Naive thymus-derived CD4-positive, alpha-beta T cell (primary cell): Measurements from ENCODE around the gene SDCCAG8. TPM values are rescaled to one million over a fixed set of nuclear protein-coding genes. Genes with fewer than 3 reads are reported as not detected.

Experiments used
- ATAC-seq: fragments of 150-1000 bp; cut with Tn5 transposase; 2 replicates; pipeline ENCODE4 v1.10.0; 2021; ENCODE audit warnings: mild to moderate bottlenecking, moderate library complexity
- CTCF ChIA-PET: fragments of 350-600 bp; sonication (Branson Sonifier 250); formaldehyde crosslinking; loops from one replicate; lab custom pipeline; 2021; ENCODE audit warnings: antibody characterized with exemption; lab: Charles Lee
- POLR2A ChIA-PET: fragments of 350-600 bp; sonication (Branson Sonifier 250); formaldehyde crosslinking; loops from one replicate; lab custom pipeline; 2021; ENCODE audit warnings: antibody characterized with exemption, inconsistent platforms; lab: Charles Lee
- DNase-seq, 9 donors: peaks; one replicate each; pipeline versions ENCODE4 v3.0.0 to v3.0.0-alpha.2; 2020 to 2022; ENCODE audit warnings: mixed read lengths in 1 of 9
- H3K27ac ChIP-seq: one replicate; pipeline ENCODE4 v1.7.0; 2013; ENCODE audit warnings: mild to moderate bottlenecking, low read depth, low read length, moderate library complexity
- H3K27me3 ChIP-seq, 2 donors: one replicate each; pipeline ENCODE4 v1.7.0; 2013; ENCODE audit warnings: low read length in 2 of 2, mild to moderate bottlenecking in 2 of 2, moderate library complexity in 2 of 2; ENCODE audit not compliant: control insufficient read depth in 2 of 2, insufficient read depth in 2 of 2
- H3K36me3 ChIP-seq, 3 experiments: 1 replicate in 2 of 3; 2 replicates in 1 of 3; pipeline ENCODE4 v1.7.0; 2013; ENCODE audit warnings: low read length in 3 of 3, mild to moderate bottlenecking in 3 of 3, moderate library complexity in 1 of 3; ENCODE audit not compliant: insufficient read depth in 3 of 3, control insufficient read depth in 2 of 3
- H3K4me1 ChIP-seq, 2 donors: one replicate each; pipeline ENCODE4 v1.7.0; 2013; ENCODE audit warnings: low read length in 2 of 2, mild to moderate bottlenecking in 2 of 2, moderate library complexity in 1 of 2; ENCODE audit not compliant: control insufficient read depth in 2 of 2, insufficient read depth in 2 of 2
- H3K4me3 ChIP-seq: 2 replicates; pipeline ENCODE4 v1.7.0; 2013; ENCODE audit warnings: mild to moderate bottlenecking, low read length
- H3K9me3 ChIP-seq, 3 experiments: 1 replicate in 2 of 3; 2 replicates in 1 of 3; pipeline ENCODE4 v1.7.0; 2013; ENCODE audit warnings: low read length in 3 of 3; ENCODE audit not compliant: control insufficient read depth in 2 of 3
- H3K27ac Mint-ChIP-seq, 9 donors: one replicate each; pipeline ENCODE4 v1.8.0; 2020 to 2022; ENCODE audit warnings: mixed read lengths in 9 of 9, mild to moderate bottlenecking in 8 of 9, moderate library complexity in 5 of 9, inconsistent platforms in 2 of 9
- H3K27me3 Mint-ChIP-seq, 5 donors: one replicate each; pipeline ENCODE4 v1.8.0; 2021 to 2022; ENCODE audit warnings: mixed read lengths in 5 of 5, mild to moderate bottlenecking in 1 of 5
- H3K36me3 Mint-ChIP-seq, 5 donors: one replicate each; pipeline ENCODE4 v1.8.0; 2020 to 2022; ENCODE audit warnings: mixed read lengths in 5 of 5, mild to moderate bottlenecking in 3 of 5, inconsistent platforms in 1 of 5
- H3K4me1 Mint-ChIP-seq, 7 donors: one replicate each; pipeline ENCODE4 v1.8.0; 2020 to 2022; ENCODE audit warnings: mixed read lengths in 7 of 7, mild to moderate bottlenecking in 3 of 7, inconsistent platforms in 1 of 7
- H3K4me3 Mint-ChIP-seq, 10 donors: one replicate each; pipeline ENCODE4 v1.8.0; 2020 to 2022; ENCODE audit warnings: mild to moderate bottlenecking in 10 of 10, mixed read lengths in 10 of 10, moderate library complexity in 6 of 10, inconsistent platforms in 2 of 10
- H3K9me3 Mint-ChIP-seq, 11 donors: one replicate each; pipeline ENCODE4 v1.8.0; 2020 to 2022; ENCODE audit warnings: mixed read lengths in 11 of 11, mild to moderate bottlenecking in 4 of 11, inconsistent platforms in 1 of 11, moderate library complexity in 1 of 11
- intact Hi-C, 2 donors: fragments of 100-400 bp; cut with micrococcal nuclease; formaldehyde crosslinking; loops; one replicate each; pipeline ENCODE4 v1.15.1; 2023
- polyA plus RNA-seq, 2 donors: library from polyadenylated mRNA; unstranded; fragments of 300-500 nt; fragmentation: Illumina TruSeq; gene quantifications; one replicate each; pipeline ENCODE4 v1.2.3, GENCODE V29; 2021
- total RNA-seq, 6 experiments: library from RNA in 5 of 6; stranded (reverse) in 5 of 6; gene quantifications; 1 replicate in 5 of 6; 2 replicates in 1 of 6; pipeline ENCODE4 v1.2.3 and lab custom pipeline; 2021 to 2026

Gene SDCCAG8
- total and polyA plus RNA-seq, 7 experiments from 2014 or later = 26.0 to 45.2 (median 39.1) TPM

- H3K4me3 Mint-ChIP-seq = no peak overlapping the region
- ChIA-PET POLR2A (no interaction called here), CTCF (no interaction called here)
- peaks cover 9 to 41% (median 27%) of the 10 kb centered on the region in 11 donors for H3K9me3 Mint-ChIP-seq
- no peak for DNase-seq
- Histone ChIP-seq H3K4me3 (no peak overlapping the region), H3K27me3 (no peaks in the 10 kb centered on the region), H3K9me3 (peaks cover 0 to 11% (median 4%) of the 10 kb centered on the region in 3 experiments), H3K27ac (no peak overlapping the region), H3K4me1 (peaks cover 0 to 5% of the 10 kb centered on the region in 2 donors), H3K36me3 (peaks cover 0 to 12% (median 9%) of the 10 kb centered on the region in 3 experiments)
- H3K27ac Mint-ChIP-seq = no peak overlapping the region
- no peak for ATAC-seq
- H3K36me3 Mint-ChIP-seq = peaks cover 36 to 88% (median 85%) of the 10 kb centered on the region in 5 donors
- H3K4me1 Mint-ChIP-seq = peaks cover 10 to 21% (median 15%) of the 10 kb centered on the region in 7 donors
- H3K27me3 Mint-ChIP-seq = no peaks in the 10 kb centered on the region
- intact Hi-C loops = no loop called here
Measured at GRCh38 chr1:243292117-243292516, 36.3 kb downstream of the SDCCAG8 start.

GRCh38 chr1:243293941-243294722 lies 38.3 kb downstream of the SDCCAG8 start:
- ChIA-PET POLR2A (no interaction called here), CTCF (no interaction called here)
- DNase-seq (no peak), ATAC-seq (no peak)
- Mint-ChIP-seq H3K27me3 (no peaks in the 10 kb centered on the region), H3K27ac (peak overlapping the region in 2 of 9 donors; percentile 28 to 61), H3K4me3 (no peak overlapping the region), H3K4me1 (peaks cover 0 to 11% (median 3%) of the 10 kb centered on the region in 7 donors), H3K36me3 (peaks cover 41 to 92% (median 91%) of the 10 kb centered on the region in 5 donors), H3K9me3 (peaks cover 11 to 52% (median 27%) of the 10 kb centered on the region in 11 donors)
- H3K27me3 ChIP-seq = no peaks in the 10 kb centered on the region
- H3K4me1 ChIP-seq = no peaks in the 10 kb centered on the region
- no peak overlapping the region for H3K27ac ChIP-seq
- no peak overlapping the region for H3K4me3 ChIP-seq
- peaks cover 0 to 11% (median 4%) of the 10 kb centered on the region in 3 experiments for H3K9me3 ChIP-seq
- intact Hi-C loops = no loop called here
- H3K36me3 ChIP-seq = peaks cover 0 to 22% (median 0%) of the 10 kb centered on the region in 3 experiments

DNA sequence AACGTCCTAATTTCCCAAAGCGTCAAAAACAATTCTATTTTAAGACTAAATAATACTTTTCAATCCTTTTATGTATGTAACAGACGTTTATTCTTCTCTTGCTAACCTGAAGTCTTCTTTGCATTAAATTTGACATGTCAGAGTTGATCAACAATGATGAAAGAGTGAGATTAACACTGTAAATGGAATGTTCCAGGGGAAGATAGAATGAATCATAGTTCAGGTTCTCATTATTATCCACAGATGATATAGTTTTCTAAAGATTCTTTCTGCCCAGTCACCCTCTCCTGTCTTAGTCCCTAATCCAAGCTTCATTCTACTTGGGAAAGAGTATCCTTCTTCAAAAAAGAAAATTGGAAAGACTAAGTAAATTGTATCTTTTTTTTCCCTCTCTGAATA lies 38.9 kb downstream of the SDCCAG8 start:
- peaks cover 0 to 25% (median 0%) of the 10 kb centered on the region in 3 experiments for H3K36me3 ChIP-seq
- ATAC-seq (no peak), DNase-seq (no peak)
- Mint-ChIP-seq H3K36me3 (peaks cover 35 to 90% (median 85%) of the 10 kb centered on the region in 5 donors), H3K4me1 (peaks cover 0 to 11% (median under 1%) of the 10 kb centered on the region in 7 donors), H3K27ac (peak overlapping the region in 1 of 9 donors; percentile 28), H3K27me3 (no peaks in the 10 kb centered on the region), H3K9me3 (peaks cover 11 to 55% (median 29%) of the 10 kb centered on the region in 11 donors), H3K4me3 (no peak overlapping the region)
- H3K27ac ChIP-seq = no peak overlapping the region
- intact Hi-C loops = no loop called here
- peaks cover 0 to 11% (median 4%) of the 10 kb centered on the region in 3 experiments for H3K9me3 ChIP-seq
- no peaks in the 10 kb centered on the region for H3K4me1 ChIP-seq
- POLR2A ChIA-PET = no interaction called here
- H3K4me3 ChIP-seq = no peak overlapping the region
- H3K27me3 ChIP-seq = no peaks in the 10 kb centered on the region
- CTCF ChIA-PET = no interaction called here

- Histone ChIP-seq H3K4me3 (no peak overlapping the region), H3K27me3 (no peaks in the 10 kb centered on the region), H3K36me3 (peaks cover 0 to 22% (median 0%) of the 10 kb centered on the region in 3 experiments), H3K27ac (no peak overlapping the region), H3K9me3 (no peaks in the 10 kb centered on the region), H3K4me1 (no peaks in the 10 kb centered on the region)
- intact Hi-C loops = no loop called here
- ChIA-PET POLR2A (no interaction called here), CTCF (no interaction called here)
- Mint-ChIP-seq H3K36me3 (peaks cover 34 to 80% (median 70%) of the 10 kb centered on the region in 5 donors), H3K9me3 (peaks cover 6 to 50% (median 19%) of the 10 kb centered on the region in 11 donors), H3K4me1 (peaks cover 0 to 6% (median 0%) of the 10 kb centered on the region in 7 donors), H3K27ac (no peak overlapping the region), H3K27me3 (no peaks in the 10 kb centered on the region), H3K4me3 (no peak overlapping the region)
- DNase-seq = no peak
- ATAC-seq = no peak
Measured at GRCh38 chr1:243299069-243299468, 43.2 kb downstream of the SDCCAG8 start.

DNA sequence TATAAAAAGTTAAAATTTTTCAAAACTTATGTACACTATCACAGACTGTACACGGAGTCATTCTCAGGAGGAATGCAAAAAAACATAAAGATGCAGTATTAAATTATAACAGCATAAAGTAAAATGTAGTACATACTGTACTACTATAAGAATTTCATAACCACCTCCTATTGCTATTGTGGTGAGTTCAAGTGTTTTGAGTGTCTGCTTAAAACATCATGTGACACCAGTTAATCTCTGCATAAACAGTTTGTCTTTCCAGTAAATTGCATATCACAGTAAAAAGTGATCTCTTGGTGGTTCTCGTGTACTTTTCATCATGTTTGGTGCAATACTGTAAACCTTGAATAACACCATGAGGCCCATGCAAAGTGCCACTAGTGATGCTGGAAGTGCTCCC lies 45.2 kb downstream of the SDCCAG8 start:
- CTCF ChIA-PET = no interaction called here
- Mint-ChIP-seq H3K27ac (no peak overlapping the region), H3K27me3 (no peaks in the 10 kb centered on the region), H3K9me3 (peaks cover 4 to 36% (median 11%) of the 10 kb centered on the region in 11 donors), H3K36me3 (peaks cover 25 to 61% (median 51%) of the 10 kb centered on the region in 5 donors), H3K4me3 (no peak overlapping the region), H3K4me1 (peaks cover 0 to 6% (median 0%) of the 10 kb centered on the region in 7 donors)
- no peak overlapping the region for H3K4me3 ChIP-seq
- H3K9me3 ChIP-seq = no peaks in the 10 kb centered on the region
- no peak overlapping the region for H3K27ac ChIP-seq
- H3K27me3 ChIP-seq = no peaks in the 10 kb centered on the region
- intact Hi-C loops = no loop called here
- POLR2A ChIA-PET = no interaction called here
- ATAC-seq (no peak), DNase-seq (no peak)
- no peaks in the 10 kb centered on the region for H3K4me1 ChIP-seq
- peaks cover 0 to 18% (median 0%) of the 10 kb centered on the region in 3 experiments for H3K36me3 ChIP-seq

GRCh38 chr1:243311809-243312208 lies 56.0 kb downstream of the SDCCAG8 start:
- H3K4me3 Mint-ChIP-seq = no peak overlapping the region
- no peaks in the 10 kb centered on the region for H3K9me3 Mint-ChIP-seq
- no peak for DNase-seq
- Histone ChIP-seq H3K27me3 (no peaks in the 10 kb centered on the region), H3K27ac (no peak overlapping the region), H3K4me1 (no peaks in the 10 kb centered on the region), H3K4me3 (no peak overlapping the region), H3K9me3 (no peaks in the 10 kb centered on the region), H3K36me3 (peaks cover 0 to 13% (median 0%) of the 10 kb centered on the region in 3 experiments)
- H3K27me3 Mint-ChIP-seq = no peaks in the 10 kb centered on the region
- peaks cover 5 to 41% (median 23%) of the 10 kb centered on the region in 5 donors for H3K36me3 Mint-ChIP-seq
- peaks cover 0 to 23% (median 0%) of the 10 kb centered on the region in 7 donors for H3K4me1 Mint-ChIP-seq
- no peak for ATAC-seq
- ChIA-PET POLR2A (no interaction called here), CTCF (interaction anchor here (0.6 kb wide), 1 partner anchor 393 kb away, joined by 3 read pairs; no protein-coding TSS in a partner anchor)
- intact Hi-C loops = no loop called here
- no peak overlapping the region for H3K27ac Mint-ChIP-seq
